Suppressor macrophage (primary cell): Measurements from ENCODE around the gene PLEKHN1.

Experiments used
- DNase-seq, 4 experiments: peaks; one replicate each; pipeline ENCODE4 v3.0.0-alpha.2; 2020 to 2022

Gene PLEKHN1

GRCh38 chr1:930633-931138 lies 35.6 kb upstream of the PLEKHN1 start:
- no peak for DNase-seq

GRCh38 chr1:931380-932172 lies 34.7 kb upstream of the PLEKHN1 start:
- no peak for DNase-seq

GRCh38 chr1:932173-932510 lies 34.1 kb upstream of the PLEKHN1 start:
- no peak for DNase-seq

GRCh38 chr1:932776-933602 lies 33.3 kb upstream of the PLEKHN1 start:
- DNase-seq: no peak

- DNase-seq: no peak
These were observed 32.7 kb upstream of the PLEKHN1 start for GRCh38 chr1:933603-933940.

GRCh38 chr1:934991-935750 lies 31.1 kb upstream of the PLEKHN1 start:
- peak; percentile 21 to 63 (median 36) for DNase-seq

GRCh38 chr1:935751-936231 lies 30.5 kb upstream of the PLEKHN1 start:
- DNase-seq: no peak

- no peak for DNase-seq
These were observed 29.7 kb upstream of the PLEKHN1 start for GRCh38 chr1:936348-937264.

- DNase-seq: no peak
These were observed 28.8 kb upstream of the PLEKHN1 start for GRCh38 chr1:937521-937920.

- peak in 3 of 4 experiments; percentile 43 to 66 (median 45) for DNase-seq
These were observed 28.1 kb upstream of the PLEKHN1 start for GRCh38 chr1:938088-938683.

GRCh38 chr1:938711-939489 lies 27.4 kb upstream of the PLEKHN1 start:
- DNase-seq: no peak

- DNase-seq: no peak
These were observed 26.7 kb upstream of the PLEKHN1 start for GRCh38 chr1:939511-940106.

GRCh38 chr1:940107-941014 lies 25.9 kb upstream of the PLEKHN1 start:
- peak in 1 of 4 experiments; percentile 56 for DNase-seq

GRCh38 chr1:941015-941587 lies 25.2 kb upstream of the PLEKHN1 start:
- DNase-seq: no peak

GRCh38 chr1:941588-942383 lies 24.5 kb upstream of the PLEKHN1 start:
- DNase-seq: peak in 3 of 4 experiments; percentile 39 to 60 (median 52)

- DNase-seq: peak in 1 of 4 experiments; percentile 38
These were observed 23.9 kb upstream of the PLEKHN1 start for GRCh38 chr1:942411-942821.

- DNase-seq: no peak
These were observed 23.3 kb upstream of the PLEKHN1 start for GRCh38 chr1:942864-943533.
